ENCODE data around the gene WRNIP1. TPM values are rescaled to one million over a fixed set of nuclear protein-coding genes. Genes with fewer than 3 reads are reported as not detected.

WRNIP1 gene
- total and polyA plus RNA-seq, 2 of the 8 experiments (the other 6 are each of a cell fraction or from before 2014, with no cell fraction given), result 38.2 to 39.2 TPM

DNA sequence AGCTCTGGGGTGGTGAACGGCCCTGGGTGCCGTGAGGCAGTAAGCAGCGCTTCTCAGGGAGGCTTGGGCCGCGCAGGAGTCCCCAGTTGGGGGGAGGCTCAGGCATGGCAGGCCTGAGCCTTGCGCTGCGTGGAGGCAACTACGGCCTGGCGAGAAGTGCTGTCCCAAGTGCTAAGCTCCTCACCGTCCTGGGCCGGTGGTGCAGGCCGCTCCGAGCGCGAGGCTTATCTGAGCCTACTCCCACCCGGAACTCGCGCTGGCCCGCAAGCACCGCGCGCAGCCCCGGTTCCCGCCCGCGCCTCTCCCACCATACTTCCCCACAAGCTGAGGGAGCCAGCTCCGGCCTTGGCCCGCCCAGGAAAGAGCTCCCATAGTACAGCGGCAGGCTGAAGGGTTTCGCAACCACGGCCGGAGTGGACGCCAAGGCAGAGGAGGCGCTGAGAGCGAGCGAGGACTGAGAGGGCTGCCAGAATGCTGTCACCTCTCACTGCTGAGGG is 1.8 kb upstream of the WRNIP1 start:
- no peak overlapping the region for H2BK5ac ChIP-seq (ENCODE audit: low read depth, low read length)
- H3K23ac ChIP-seq (ENCODE audit: insufficient read length), result no peak overlapping the region
- H3K14ac ChIP-seq (ENCODE audit: insufficient read length), result no peak overlapping the region
- ChIA-PET POLR2A (ENCODE audit: partially characterized antibody) (interaction anchor here (0.8 to 5.6 kb wide), 5 partner anchors 9 to 236 kb away, joined by 3 to 21 read pairs (median 3); partner anchors contain the start of gene NQO2), CTCF (ENCODE audit: partially characterized antibody) (interaction anchor here (0.6 to 9.0 kb wide), 8 partner anchors 11 to 880 kb away, joined by 3 to 163 read pairs (median 4); partner anchors contain the start of genes MYLK4 and SERPINB1)
- peaks cover 14 to 23% of the 10 kb centered on the region in 2 experiments for H3K79me2 ChIP-seq (ENCODE audit: control insufficient read depth in 1 of 2, insufficient read depth in 2 of 2, low read length in 2 of 2)
- H2BK20ac ChIP-seq (ENCODE audit: low read length), result no peak overlapping the region
- H3K4ac ChIP-seq (replicated peaks; ENCODE audit: insufficient read length, low read depth, low read length), result no peak overlapping the region
- H3K9me3 ChIP-seq (ENCODE audit: insufficient read depth in 2 of 2, low read depth in 1 of 2, low read length in 1 of 2), result no peaks in the 10 kb centered on the region
- no peak overlapping the region for H3K18ac ChIP-seq (ENCODE audit: extremely low read depth, low read length)
- H3K36me3 ChIP-seq (ENCODE audit: control insufficient read depth in 2 of 4, insufficient read depth in 4 of 4, low read length in 3 of 4), result no peaks in the 10 kb centered on the region
- no peak overlapping the region for H2BK12ac ChIP-seq (ENCODE audit: low read depth, low read length)
- no peak overlapping the region for H4K91ac ChIP-seq (replicated peaks; ENCODE audit: insufficient read length, low read length)
- H3K4me1 ChIP-seq (replicated peaks in 1 of 4; ENCODE audit: control insufficient read depth in 3 of 4, insufficient read depth in 4 of 4, low read length in 3 of 4), result peaks cover 0 to 5% (median 4%) of the 10 kb centered on the region in 4 experiments; a peak in 4 of 7 replicates
- no peak overlapping the region for H4K5ac ChIP-seq (ENCODE audit: insufficient read length, low read depth, low read length)
- H2BK120ac ChIP-seq (replicated peaks; ENCODE audit: low read depth, low read length), result no peak overlapping the region
- H2BK15ac ChIP-seq (ENCODE audit: low read length), result no peak overlapping the region
- no peak overlapping the region for H3K27ac ChIP-seq (ENCODE audit: low read depth, low read length)
- no peak overlapping the region for H3K9ac ChIP-seq (replicated peaks in 1 of 4; ENCODE audit: extremely low read depth in 1 of 4, low read depth in 3 of 4, low read length in 3 of 4)
- FAIRE-seq (no peak), DNase-seq (ENCODE audit: low read depth in 1 of 2, low spot score in 2 of 2) (no peak)
- 0 out of 2 replicates have a peak, but pooled peaks have one; percentile 17 for TF ChIP-seq CEBPB (IDR thresholded peaks at IDR 0.05; ENCODE audit: low read depth, low read length)
- TF ChIP-seq ATF2 (IDR thresholded peaks at IDR 0.05; ENCODE audit: low read length), result no peak
- H3K27me3 ChIP-seq (replicated peaks in 1 of 4; ENCODE audit: control insufficient read depth in 3 of 4, extremely low read depth in 1 of 4, insufficient read depth in 3 of 4, low read length in 3 of 4), result no peaks in the 10 kb centered on the region
- WGBS, 2 experiments (ENCODE audit: extremely low coverage in 1 of 2, insufficient coverage in 1 of 2, insufficient read length in 1 of 2, insufficient replicate concordance in 2 of 2, low coverage in 1 of 2, low lambda C conversion rate in 2 of 2, missing lambda C conversion rate in 1 of 2), result 94% methylated on average over 17 of the region's 36 CpGs; no CpG with 5 or more reads in 1 of the 2 experiments
- peaks cover 14% of the 10 kb centered on the region in 2 experiments for H4K20me1 ChIP-seq (replicated peaks in 1 of 2; ENCODE audit: control insufficient read depth in 1 of 2, insufficient read depth in 2 of 2, low read length in 2 of 2)
- no peak overlapping the region for H3K56ac ChIP-seq (replicated peaks; ENCODE audit: insufficient read length, low read depth, low read length)
- no peak overlapping the region for H3K4me3 ChIP-seq (ENCODE audit: extremely low read depth in 1 of 4, insufficient read depth in 2 of 4, low read depth in 3 of 4, low read length in 4 of 4)
- H2AFZ ChIP-seq (ENCODE audit: low read length), result no peak overlapping the region
- H3K23me2 ChIP-seq (ENCODE audit: low read depth, low read length), result peaks cover 11% of the 10 kb centered on the region
- no peak overlapping the region for H2AK5ac ChIP-seq (ENCODE audit: low read depth, low read length)
- H4K8ac ChIP-seq (ENCODE audit: extremely low read depth, insufficient read depth, low read length), result no peak overlapping the region
- H3K4me2 ChIP-seq (ENCODE audit: insufficient read depth in 1 of 2, low read depth in 2 of 2, low read length in 2 of 2), result no peak overlapping the region
- peaks cover 13% of the 10 kb centered on the region for H3K79me1 ChIP-seq (ENCODE audit: low read depth, low read length)

Data from H1 (cell line).